Putamen (tissue), 1 donor: ENCODE data around the gene NR1H3.

Experiments
- DNase-seq: peaks from one replicate; pipeline ENCODE4 v3.0.0-alpha.2; 2016; ENCODE audit warnings: low spot score

NR1H3 gene

DNA sequence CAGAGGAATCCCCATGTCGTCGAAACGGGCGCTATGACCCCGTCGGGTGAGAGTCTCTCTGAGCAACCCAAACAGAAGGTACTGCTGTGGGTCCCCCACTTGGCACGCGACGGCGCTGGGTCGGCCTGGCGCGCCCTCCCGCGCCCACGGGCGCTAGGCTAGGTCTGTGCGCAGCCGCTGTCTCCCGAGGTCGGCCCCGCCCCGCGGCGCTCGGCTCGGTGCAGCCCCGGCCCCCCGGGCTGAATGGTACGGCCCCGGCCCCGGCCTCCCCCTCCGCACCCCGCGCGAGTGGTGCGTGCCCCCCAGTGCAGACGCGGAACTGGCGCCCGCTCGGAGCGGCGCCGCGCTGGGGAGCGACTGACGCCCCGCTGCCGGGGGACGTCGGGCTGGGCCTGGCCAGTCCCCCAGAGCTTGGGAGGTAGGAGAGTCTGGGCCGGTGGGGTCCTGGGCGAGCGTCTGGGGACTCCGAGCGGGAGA lies 12.1 kb downstream of the NR1H3 start, which contains the start of gene MADD:
Gene MADD, plus strand, starts transcription at position 305 of the 477 bp plus-strand sequence.
- peak; percentile 88 for DNase-seq

DNA sequence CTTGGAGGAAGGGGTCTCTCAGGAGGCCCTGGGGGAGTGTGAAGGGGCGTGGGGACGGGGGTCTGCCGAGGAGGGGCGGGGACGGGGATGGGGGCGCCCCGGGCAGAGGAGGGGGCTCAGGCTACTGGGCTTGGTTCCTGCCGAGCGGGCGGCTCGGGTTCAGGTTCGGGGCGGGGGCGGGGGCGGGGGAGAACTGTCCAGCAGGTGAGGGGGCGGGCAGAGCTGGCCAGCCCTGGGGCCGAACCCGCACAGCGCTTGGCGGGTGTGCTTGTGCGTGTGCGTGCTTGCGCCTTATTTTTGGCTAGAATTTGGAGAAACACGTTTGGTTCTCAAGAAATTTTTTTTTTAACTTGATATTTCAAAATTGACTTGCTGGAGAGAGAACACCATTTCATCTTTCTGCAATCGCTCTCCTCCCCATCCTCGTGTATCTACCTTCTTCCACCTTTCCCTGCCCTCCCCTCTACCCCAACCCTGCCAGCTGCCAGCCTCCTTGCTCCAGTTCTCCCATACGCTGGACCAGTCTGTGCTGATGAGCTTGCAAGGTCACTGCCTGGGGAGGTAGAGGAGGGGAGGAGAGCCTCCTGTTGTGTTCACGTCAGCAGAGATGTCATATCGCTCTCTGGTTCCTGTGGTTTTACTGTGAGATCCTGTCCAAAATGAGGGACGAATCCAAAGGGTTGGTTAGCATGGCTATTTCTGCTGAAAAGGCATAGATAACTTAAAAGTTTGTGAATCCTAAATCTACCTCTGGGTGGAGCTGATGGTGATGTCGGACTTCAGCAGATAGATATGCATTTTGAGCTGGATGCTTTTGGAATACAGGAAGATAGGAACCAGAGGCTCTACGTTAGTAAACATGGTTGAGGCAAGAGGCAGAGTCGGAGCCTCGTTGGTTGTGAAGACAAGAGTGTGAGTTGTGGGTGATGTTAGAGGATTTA lies 12.8 kb downstream of the NR1H3 start:
- no peak for DNase-seq

DNA sequence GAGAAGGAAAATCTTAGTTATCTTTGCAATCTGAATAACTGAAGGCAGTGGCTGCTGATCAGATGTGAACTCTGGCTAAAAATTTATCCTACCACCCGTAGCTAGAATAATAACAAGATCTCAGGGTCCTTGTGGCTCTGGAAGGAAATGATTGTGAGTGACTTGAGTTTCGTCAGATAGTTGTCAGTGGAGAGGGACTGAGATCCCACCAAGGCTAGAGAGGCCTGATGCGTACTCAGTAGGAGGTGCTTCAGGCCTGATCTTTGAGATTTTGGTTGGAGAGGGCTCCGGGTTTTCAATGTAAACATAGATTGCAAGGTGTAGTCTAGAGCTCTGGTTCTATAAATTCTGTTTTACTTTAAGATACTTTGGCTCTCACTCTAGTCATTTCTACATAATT lies 13.5 kb downstream of the NR1H3 start:
- DNase-seq = no peak

- no peak for DNase-seq
These were observed 14.3 kb downstream of the NR1H3 start for GRCh38 chr11:47271961-47272661.

DNA sequence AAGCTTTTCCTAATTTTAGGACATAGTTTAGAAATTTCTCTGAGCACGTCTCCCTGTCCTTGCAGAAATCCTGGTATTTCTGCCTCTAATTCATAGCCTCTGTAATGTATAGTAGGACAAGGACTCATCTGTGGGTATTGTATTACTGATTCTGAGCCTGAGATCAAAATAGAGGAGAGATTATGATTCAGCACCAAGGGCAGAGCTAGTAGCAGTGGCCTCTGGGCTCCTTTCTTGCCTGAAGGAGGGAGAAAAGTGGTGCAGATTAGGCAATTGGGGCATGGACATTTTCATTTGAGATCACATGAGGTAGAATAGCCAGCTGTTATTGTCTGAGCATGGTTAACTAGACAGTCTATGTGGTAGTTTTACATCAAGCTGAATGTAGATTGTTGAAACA lies 14.9 kb downstream of the NR1H3 start:
- DNase-seq = no peak

DNA sequence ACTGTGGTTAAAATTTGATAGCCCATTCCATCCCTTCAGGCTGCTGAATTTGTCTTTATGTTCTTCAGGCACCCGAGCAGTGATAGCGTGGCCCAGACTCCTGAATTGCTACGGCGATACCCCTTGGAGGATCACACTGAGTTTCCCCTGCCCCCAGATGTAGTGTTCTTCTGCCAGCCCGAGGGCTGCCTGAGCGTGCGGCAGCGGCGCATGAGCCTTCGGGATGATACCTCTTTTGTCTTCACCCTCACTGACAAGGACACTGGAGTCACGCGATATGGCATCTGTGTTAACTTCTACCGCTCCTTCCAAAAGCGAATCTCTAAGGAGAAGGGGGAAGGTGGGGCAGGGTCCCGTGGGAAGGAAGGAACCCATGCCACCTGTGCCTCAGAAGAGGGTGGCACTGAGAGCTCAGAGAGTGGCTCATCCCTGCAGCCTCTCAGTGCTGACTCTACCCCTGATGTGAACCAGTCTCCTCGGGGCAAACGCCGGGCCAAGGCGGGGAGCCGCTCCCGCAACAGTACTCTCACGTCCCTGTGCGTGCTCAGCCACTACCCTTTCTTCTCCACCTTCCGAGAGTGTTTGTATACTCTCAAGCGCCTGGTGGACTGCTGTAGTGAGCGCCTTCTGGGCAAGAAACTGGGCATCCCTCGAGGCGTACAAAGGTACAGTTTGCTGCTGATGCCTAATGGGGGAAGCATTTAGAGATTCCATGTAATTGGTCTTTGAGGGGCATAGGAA lies 16.9 kb downstream of the NR1H3 start:
- DNase-seq = no peak

DNA sequence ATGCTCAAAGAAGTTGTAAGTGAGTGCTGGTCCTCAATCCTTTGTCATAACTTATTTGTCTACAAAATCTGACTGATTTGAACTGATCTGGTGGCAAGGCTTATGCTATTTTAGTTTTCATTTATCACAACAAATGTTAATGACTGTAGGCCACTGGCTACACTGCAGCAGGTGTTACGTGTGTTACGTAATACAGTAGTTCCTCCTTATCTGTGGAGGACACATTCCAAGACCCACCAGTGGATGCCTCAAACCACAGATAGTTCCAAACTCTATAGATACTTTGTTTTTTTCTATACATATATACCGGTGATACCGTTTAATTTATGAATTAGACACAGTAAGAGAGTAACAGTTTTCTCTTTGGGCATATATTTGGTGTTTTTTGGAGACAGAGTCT lies 19.1 kb downstream of the NR1H3 start:
- no peak for DNase-seq

DNA sequence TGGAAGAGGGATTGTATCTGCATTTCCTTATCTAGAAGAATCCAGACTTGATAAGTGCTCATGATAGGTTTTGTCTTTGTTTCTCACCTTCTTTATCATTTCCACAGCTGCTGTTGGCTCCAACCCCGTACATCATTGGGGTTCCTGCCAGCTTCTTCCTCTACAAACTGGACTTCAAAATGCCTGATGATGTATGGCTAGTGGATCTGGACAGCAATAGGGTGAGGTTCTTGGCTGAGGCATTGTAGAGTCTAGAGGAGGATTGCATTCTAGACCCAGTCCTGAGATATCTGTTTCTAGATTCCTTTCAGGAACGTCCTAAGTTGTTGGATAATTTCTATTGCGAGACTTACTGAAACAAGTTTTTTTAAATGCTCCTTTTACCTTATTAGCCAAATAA lies 20.3 kb downstream of the NR1H3 start:
- no peak for DNase-seq

DNA sequence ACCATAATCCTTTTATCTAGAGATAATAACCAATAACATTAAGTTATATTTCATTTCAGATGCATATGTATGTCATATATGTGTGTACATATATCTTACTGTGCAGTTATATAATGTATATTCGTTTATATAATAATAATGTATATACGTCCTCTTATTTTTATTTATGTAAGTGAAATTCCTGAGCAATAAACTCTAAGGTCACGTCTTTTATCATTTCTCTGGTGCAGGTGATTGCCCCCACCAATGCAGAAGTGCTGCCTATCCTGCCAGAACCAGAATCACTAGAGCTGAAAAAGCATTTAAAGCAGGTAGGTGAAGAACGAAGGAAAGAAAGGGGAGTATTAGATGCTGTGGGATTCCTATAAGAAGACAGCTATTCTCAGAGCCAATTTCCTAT lies 21.0 kb downstream of the NR1H3 start:
- DNase-seq = no peak

DNA sequence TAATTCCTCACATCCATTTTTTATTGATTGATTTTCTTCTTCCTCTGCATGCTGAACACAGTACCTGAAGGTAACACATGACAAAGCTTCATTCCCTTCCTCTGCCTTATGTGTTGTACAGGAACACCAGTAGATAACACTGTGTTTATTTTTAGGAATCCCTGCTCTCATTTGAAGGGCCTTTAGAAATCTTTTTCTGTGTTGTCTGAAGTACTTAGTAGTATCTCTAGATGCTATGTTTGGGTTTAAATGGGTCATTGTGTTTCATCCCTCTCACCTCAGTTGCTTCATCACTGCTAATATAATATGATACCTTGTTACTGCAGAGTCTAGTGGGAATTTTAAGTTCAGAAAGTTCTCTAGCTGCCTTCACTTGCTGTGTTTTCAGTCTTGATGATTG lies 22.3 kb downstream of the NR1H3 start:
- no peak for DNase-seq

GRCh38 chr11:47280860-47281259 lies 23.1 kb downstream of the NR1H3 start:
- DNase-seq = no peak

- DNase-seq = no peak
These were observed 24.7 kb downstream of the NR1H3 start for GRCh38 chr11:47282462-47282861.

DNA sequence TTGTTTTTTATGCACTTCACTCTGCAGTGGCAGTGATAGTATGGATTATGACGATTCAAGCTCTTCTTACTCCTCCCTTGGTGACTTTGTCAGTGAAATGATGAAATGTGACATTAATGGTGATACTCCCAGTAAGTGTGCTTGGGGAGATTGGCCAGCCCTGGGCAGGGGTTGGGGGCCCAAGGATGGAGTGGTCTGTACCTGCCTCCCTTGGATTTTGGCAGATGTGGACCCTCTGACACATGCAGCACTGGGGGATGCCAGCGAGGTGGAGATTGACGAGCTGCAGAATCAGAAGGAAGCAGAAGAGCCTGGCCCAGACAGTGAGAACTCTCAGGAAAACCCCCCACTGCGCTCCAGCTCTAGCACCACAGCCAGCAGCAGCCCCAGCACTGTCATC lies 26.4 kb downstream of the NR1H3 start:
- DNase-seq = no peak

- DNase-seq = no peak
These were observed 28.4 kb downstream of the NR1H3 start for GRCh38 chr11:47285969-47286770.

DNA sequence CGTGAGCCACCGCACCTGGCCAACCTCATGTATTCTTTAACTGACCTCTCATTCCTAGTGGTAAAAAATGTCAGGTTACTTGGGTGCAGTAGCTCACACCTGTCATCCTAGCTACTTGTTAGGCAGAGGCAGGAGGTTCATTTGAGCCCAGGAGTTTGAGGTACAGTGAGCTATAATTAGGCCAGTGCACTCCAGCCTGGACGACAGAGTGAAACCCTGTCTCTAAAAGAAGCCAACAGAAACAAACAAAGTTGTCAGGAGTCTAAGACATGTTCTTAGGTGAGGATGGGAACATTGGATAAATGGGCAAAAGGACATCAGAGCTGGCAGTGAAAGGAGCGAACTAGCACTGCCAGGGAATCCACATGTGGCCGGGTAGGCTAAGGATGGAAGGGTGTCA lies 30.3 kb downstream of the NR1H3 start:
- no peak for DNase-seq

GRCh38 chr11:47289856-47290255 lies 32.1 kb downstream of the NR1H3 start:
- no peak for DNase-seq

DNA sequence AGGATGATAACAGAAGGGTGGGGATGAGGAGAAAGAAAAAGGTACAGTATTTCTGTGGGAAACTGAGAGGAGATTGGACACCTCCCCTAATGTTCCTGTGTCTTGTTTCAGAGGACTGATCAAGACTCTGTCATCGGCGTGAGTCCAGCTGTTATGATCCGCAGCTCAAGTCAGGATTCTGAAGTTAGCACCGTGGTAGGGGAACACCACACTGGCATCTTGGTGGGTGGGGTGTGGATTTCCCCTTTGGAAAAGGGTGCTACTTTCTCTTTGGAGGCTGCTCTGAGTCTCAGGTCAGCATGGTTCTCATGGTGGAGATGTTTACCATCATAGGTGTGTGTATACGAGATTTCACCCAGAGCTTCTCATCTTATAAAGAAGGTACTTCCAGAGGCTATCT lies 37.6 kb downstream of the NR1H3 start:
- no peak for DNase-seq

DNA sequence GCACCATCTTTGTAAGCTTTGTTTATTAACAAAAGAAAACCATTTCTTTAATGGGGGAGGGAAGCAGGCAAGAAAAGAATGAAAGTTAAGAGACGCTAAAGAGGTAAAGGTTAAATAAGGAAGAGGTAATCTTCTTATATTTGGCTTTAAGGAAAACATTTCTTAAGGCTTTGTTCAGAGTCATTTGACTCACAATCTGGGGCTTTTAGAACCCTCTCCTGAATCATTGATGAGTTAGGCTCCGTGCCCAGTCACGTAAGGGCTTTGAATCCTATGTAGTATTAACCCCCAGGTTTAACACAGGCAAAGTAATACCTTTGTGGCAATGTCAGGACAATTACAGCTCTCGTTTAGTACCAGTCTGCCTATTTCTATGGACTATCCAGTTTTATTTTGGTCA lies 38.2 kb downstream of the NR1H3 start:
- no peak for DNase-seq

- DNase-seq = no peak
These were observed 41.3 kb downstream of the NR1H3 start for GRCh38 chr11:47299078-47299477.

GRCh38 chr11:47302853-47303252 lies 45.1 kb downstream of the NR1H3 start:
- no peak for DNase-seq

DNA sequence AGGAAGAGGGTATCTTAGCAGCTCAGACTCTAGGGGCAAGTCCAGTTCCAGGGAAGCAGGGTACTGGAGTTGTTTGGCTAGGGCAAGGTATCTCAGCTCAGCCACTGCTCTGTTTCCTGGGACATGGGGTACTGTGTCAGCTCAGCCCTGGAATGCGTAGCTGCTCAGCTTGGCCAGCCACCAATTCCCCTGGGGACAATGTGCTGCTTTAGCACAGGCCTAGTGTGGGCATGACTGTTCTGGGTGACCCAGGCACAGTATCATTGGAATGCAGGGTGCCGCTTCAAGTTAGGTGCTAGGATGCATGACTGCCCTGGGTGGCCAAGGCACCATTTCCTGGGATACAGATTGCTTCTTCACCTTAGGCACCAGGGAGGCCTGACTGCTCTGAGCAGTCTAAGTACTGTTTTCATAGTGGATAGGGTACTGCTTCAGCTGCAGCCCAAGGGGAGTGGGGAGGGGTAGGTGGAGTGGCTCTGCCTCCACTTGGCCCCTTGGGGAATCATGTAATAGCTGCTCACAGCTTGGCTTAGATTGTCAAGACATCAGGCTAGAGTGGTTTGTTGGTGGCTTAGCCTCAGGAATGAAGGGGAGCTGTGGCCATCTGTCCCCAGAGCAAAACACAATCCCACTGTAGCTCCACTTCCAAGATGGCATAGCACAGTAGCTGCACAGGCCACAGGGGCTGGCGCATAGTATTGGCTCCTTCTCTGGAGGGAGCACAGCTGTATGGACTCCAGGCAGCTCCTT lies 48.1 kb downstream of the NR1H3 start:
- peak; percentile 52 for DNase-seq
